Hair follicular keratinocyte (primary cell): ENCODE data around the gene EPB41L5. TPM values are rescaled to one million over a fixed set of nuclear protein-coding genes. Genes with fewer than 3 reads are reported as not detected.

Experiments
- total RNA-seq: library from RNA; depleted of rRNA; stranded (reverse); fragments of >200 nt; gene quantifications from 2 replicates; pipeline ENCODE4 v1.2.3, GENCODE V29; 2015

Gene EPB41L5
- 10.7 and 13.1 TPM in 2 replicates for total RNA-seq

DNA sequence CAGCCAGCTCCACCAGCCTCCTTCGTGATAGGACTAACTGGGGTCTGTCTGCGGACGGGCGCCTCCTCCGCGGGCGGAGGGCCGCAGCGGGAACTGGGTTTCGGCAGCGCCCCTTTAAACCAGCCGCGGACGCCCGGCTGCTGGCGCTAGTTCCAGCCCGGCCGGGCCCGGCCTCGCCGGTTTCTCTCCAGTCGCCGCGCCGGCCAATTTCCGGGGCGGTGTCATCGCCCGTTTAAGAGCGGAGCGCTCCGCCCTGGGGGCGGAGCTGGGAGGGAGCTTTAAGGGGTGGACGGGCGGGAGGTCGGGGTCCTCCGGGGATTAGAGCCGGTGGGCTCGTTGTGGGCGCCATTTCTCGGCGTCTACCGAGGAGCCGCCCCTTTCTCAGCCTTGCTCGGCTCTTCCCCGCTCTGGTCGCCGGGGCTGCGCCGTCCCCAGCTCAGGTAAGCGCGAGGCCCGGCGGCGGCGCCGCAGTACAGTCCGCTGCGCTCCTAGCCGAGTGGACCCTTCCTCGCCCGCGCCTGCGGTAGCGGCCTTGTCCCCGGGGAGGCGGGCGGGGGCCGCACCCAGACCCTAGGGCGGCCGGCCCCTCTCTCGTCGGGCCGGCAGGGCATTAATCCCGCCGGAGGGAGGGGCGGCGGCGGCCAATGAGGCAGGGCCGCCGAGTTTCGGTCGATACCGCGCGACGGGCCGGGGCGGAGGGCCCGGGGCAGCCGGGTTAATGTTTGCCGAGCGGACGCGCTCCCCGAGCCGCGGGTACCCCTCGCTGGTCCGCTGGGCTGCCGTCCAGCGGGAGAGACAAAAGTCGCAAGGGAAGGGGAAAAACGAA is at the start of gene EPB41L5:
Gene EPB41L5, plus strand, starts transcription at position 307 of the 826 bp plus-strand sequence. CDS start 6,008 bp downstream, outside the sequence.

DNA sequence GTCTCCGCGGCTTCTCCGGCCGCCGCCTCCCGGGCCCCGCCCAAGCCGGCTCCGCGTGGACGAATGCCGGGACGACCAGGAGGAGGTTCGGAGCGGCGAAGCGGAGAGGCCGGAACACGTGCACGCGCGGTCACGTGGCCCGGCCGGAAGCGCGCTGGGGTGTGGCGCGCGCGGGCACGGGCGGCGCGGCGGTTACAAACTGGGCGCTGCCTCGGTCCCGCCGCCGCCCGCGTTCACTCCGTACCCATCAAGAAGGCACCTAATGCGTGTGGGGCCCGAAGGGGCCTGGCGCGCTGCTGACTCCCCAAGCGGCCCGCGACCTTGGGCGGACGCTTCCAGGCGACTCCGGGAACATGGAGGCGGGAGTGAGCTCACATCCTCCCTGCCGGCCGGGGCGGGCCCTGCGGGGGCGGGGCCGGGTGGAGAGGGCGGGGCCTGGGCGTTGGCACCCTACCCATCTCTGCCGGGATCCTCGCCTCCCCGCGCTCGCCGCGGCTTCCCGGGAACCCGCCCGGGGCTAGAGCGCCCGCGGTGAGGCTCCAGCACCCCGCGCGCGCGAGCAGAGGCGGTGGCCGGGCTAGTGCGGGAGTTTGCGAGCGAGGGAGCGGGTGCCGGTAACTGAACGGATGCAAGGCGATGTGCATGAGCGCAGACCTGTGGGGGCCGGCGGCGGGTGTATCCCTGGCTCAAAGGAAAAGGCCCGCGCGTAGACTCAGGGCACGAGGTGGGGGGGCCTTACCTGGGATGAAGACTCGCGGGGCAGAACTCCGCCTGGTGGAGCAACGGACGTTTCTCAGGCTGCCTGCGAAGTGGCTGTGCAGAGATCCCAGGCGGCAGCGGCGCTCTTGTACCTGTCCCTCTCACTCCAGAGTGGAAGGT is 210.4 kb downstream of the EPB41L5 start, which contains the start of gene TMEM185B:
Gene TMEM185B, minus strand, starts transcription at position 367 of the 879 bp plus-strand sequence. CDS start 424 bp downstream, outside the sequence.

Other genes with a start within 250 kb of the EPB41L5 start
- 29.8 and 32.3 TPM in 2 replicates for gene TMEM185B, start 210.3 kb downstream of the EPB41L5 start, total RNA-seq
- gene RALB, start 239.8 kb downstream of the EPB41L5 start, total RNA-seq, result 45.9 and 57.3 TPM in 2 replicates